AG09309 (cell line): ENCODE results near the gene MED6.

Experiments used
- DNase-seq: peaks from one replicate; pipeline ENCODE4 v3.0.0-alpha.2; 2010; ENCODE audit warnings: low read depth
- H3K4me3 ChIP-seq: 2 replicates; pipeline ENCODE4 v1.5.1; 2011; ENCODE audit warnings: mild to moderate bottlenecking, low read depth, low read length, moderate library complexity; ENCODE audit not compliant: control insufficient read depth
- TF ChIP-seq, protein P1 (sequence below): IDR thresholded peaks from 2 replicates; pipeline ENCODE4 v1.5.1; 2011; ENCODE audit warnings: mild to moderate bottlenecking, low read depth, low read length, inconsistent platforms; ENCODE audit not compliant: insufficient read depth, control insufficient read depth; ENCODE audit errors: missing control alignments

The MED6 gene, protein sequence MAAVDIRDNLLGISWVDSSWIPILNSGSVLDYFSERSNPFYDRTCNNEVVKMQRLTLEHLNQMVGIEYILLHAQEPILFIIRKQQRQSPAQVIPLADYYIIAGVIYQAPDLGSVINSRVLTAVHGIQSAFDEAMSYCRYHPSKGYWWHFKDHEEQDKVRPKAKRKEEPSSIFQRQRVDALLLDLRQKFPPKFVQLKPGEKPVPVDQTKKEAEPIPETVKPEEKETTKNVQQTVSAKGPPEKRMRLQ

DNA sequence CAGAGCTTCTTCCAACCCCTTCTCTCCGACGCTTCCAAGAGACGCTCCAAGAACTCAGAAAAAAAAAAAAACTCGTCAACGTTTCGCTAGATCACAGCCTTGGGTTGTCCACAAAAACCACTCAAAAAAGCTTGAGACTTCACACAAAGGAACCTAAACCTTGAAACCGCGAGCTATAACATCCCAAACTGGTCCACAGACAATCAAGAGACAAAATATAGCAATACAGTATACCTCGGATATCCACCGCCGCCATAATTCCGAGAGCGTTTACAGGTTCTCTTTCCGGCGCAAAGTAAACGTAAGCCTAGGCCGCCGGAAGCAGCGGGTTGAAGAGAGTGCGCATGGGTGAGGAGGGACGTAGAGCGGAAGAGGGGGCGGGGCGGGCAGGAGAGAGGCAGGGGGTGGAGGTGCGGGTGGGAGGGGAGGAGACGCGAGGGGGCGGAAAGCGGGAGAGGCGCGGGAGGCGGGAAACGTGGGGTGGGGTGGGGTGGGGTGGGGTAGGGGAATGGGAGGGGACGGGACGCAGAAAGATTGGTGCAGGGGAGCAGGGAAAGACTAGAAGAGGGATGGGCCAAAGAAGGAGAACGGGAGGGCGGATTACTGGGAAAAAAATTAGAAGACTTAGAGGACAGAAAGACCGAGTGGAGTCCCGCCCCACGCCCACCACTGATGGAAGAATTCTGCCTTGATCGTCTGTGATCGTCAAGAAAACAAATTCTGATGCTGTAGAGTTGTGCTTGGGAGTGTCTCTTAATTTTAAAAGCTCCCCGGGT is at the start of gene MED6:
Gene MED6, minus strand, starts transcription at position 274 of the 776 bp plus-strand sequence. Its CDS starts 18 bp downstream, at position 256.
- TF ChIP-seq, protein P1, sequence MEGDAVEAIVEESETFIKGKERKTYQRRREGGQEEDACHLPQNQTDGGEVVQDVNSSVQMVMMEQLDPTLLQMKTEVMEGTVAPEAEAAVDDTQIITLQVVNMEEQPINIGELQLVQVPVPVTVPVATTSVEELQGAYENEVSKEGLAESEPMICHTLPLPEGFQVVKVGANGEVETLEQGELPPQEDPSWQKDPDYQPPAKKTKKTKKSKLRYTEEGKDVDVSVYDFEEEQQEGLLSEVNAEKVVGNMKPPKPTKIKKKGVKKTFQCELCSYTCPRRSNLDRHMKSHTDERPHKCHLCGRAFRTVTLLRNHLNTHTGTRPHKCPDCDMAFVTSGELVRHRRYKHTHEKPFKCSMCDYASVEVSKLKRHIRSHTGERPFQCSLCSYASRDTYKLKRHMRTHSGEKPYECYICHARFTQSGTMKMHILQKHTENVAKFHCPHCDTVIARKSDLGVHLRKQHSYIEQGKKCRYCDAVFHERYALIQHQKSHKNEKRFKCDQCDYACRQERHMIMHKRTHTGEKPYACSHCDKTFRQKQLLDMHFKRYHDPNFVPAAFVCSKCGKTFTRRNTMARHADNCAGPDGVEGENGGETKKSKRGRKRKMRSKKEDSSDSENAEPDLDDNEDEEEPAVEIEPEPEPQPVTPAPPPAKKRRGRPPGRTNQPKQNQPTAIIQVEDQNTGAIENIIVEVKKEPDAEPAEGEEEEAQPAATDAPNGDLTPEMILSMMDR: no peak
- peak; percentile 48 for DNase-seq
- peak within 1 kb of the TSS; percentile 93 for H3K4me3 ChIP-seq

DNA sequence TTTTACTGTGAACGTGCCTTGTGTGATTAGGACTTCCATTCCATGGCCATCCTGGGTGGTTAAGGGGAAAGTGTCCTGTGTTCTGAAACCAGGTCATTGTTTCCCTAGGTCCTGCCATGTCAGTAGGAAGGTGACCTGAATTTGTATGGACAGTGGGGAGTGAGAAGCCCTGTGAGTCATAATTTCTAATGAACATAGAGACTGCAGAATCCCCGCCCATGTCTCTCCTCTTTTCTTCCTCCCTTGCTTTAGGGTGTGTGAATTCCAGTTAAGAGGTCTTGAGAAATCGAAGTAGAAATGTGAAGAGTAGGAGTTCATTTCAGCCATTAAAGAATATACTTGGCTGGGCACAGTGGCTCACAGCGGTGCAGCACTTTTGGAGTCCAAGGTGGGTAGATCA is 49.3 kb upstream of the MED6 start:
- no peak overlapping the region for H3K4me3 ChIP-seq
- TF ChIP-seq, protein P1: no peak
- no peak for DNase-seq

DNA sequence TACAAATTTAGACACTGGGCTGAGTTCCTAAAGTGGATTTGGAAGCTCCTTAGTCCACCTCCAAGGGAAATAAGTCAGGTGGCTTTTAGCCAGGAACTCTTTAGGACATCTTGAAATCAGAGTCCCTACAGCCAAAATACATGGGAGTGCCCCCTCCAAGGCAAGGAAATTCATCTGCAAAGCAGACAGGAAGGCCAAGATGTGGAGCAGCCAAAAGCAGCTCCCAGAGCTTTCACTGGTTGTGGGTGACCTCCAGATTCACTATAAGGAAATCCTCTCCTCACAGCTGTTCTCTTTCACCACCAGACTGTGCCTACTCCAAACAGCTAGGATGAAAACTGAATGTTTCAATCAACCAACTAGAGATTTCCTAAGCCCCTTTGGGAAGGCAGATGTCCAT is 47.9 kb upstream of the MED6 start:
- H3K4me3 ChIP-seq: no peak overlapping the region
- no peak for DNase-seq
- TF ChIP-seq, protein P1: no peak

DNA sequence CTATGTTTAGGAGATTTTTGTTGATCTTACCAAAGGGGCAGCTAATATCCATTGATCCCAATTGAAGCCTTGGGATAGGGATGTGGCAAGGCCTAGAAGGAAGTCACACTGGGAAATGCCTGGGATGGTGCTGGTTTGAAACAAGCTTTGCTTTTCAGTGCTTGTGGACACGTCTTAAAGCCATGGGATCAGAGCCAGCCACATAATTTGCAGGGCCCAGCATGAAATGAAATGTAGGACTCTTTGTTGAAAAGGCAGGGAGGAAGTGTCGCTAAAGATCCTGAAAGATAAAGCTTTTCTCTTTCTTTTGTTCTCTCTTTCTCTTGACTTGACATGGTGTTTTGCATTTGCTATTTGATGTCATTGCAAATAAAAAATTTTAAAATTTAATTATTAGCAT is 46.2 kb upstream of the MED6 start:
- no peak overlapping the region for H3K4me3 ChIP-seq
- TF ChIP-seq, protein P1: no peak

DNA sequence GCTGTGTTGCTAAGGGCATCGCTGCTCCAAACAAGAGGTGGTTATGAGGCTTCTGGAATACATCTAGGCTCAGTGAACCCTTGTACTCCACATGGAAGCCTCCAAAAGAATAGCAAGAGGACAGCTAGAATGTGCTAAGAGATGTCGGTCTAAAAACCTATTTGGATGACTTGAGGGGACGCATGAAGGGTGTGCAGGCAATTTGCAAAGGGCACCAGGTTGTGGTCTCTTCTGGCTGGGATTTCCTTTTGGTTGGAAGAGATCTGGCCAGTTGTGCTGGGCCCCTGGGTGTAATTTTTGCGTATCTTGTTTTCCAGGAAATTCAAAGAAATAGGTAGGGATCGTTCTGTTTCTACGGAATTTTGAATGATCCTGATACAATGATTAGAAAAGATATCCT is 45.4 kb upstream of the MED6 start:
- TF ChIP-seq, protein P1: no peak
- H3K4me3 ChIP-seq: no peak overlapping the region
- no peak for DNase-seq

More for the DNA sequence above, 46.2 kb upstream of the MED6 start:
- no peak for DNase-seq

DNA sequence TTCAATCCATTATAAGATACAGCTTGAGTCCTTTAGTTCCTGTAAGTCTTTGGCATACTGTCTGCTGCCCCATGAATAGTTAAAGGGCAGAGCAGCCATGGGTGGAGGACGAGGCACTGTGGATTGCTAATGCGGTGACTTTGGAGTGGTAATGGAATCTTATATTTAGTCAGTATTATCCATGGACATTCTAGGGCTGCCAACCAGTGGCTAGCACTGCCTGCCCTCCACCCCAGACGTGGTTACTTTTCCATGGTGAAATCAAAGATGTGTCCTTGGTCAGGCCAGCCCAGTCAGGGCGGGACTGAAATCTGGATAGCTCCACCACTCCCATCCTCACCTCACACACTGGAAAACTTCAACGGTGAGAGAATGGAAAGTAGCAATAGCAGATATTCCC is 43.5 kb upstream of the MED6 start:
- H3K4me3 ChIP-seq: no peak overlapping the region
- DNase-seq: no peak
- TF ChIP-seq, protein P1: no peak
